Mucosa of gallbladder (tissue), 1 donor: ENCODE measurements around the gene CPSF7. TPM values are rescaled to one million over a fixed set of nuclear protein-coding genes. Genes with fewer than 3 reads are reported as not detected.

ENCODE experiments used
- DNase-seq: peaks from one replicate; pipeline ENCODE4 v3.0.0-alpha.2; 2020; ENCODE audit warnings: low spot score
- total RNA-seq: library from RNA; stranded (reverse); gene quantifications from one replicate; pipeline ENCODE4 v1.2.1, GENCODE V29; 2021
- donor health status: DM: no; HTN: no; CAD: no.

CPSF7 gene
- total RNA-seq, 1 donor from 2014 or later: 77.1 TPM

DNA sequence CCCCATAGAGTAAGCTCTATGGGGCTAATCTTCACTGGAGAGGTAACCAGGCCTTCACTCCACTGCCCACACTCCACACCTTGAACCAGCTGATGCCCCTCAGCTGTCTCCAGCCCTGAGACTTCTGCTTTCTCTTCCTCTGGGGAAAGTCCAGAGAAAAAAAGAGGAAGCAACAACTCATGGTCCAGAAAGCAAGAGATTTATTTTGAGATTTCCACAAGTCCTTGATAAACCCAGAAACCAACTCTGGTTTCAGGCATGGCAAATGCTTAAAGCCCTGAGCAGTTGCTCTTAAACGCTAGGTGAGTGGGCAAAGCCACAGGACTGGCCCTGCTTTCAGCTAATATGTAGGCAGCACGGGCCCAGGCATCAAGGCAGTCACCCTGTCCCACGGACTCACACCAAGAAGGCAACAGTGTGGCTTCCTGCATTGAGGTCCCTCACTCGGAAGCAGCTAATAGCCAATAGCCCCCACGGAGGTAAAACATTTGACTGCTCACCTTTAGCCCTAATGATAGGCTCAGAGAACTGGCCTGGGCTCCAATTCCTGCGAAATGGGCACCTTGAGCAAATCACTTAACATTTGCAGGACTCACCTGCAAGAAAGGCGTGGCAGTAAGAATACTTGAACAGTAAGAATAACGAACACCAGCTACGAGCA is 72.4 kb downstream of the CPSF7 start:
- DNase-seq: no peak

- DNase-seq: no peak
Measured at GRCh38 chr11:61356706-61357105, 73.1 kb downstream of the CPSF7 start.

DNA sequence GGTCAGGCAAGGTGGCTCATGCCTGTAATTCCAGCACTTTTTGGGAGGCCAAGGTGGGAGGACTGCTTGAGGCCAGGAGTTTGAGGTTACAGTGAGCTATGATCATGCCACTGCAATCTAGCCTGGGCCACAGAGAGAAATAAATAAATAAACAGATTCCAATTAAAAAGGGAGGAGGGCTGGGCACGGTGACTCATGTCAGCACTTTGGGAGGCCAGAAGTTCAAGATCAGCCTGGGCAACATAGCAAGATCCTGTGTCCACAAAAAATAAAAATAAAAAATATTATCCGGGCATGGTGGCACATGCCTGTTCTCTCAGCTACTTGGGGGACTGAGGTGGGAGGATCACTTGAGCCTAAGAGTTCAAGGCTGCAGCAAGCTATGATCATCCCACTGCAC is 75.6 kb downstream of the CPSF7 start:
- DNase-seq: no peak

GRCh38 chr11:61353131-61354067 is 76.4 kb downstream of the CPSF7 start:
- DNase-seq: no peak

Other genes with a start within 250 kb of the CPSF7 start
- gene PGA3, start 226.5 kb downstream of the CPSF7 start, total RNA-seq: 0.26 TPM
- not detected for gene PGA4, start 207.6 kb downstream of the CPSF7 start, total RNA-seq
- not detected for gene PGA5, start 188.8 kb downstream of the CPSF7 start, total RNA-seq
- 0.81 TPM for gene VWCE, start 134.7 kb downstream of the CPSF7 start, total RNA-seq
- gene DDB1, start 96.9 kb downstream of the CPSF7 start, total RNA-seq: 160 TPM
- gene TKFC, start 96.7 kb downstream of the CPSF7 start, total RNA-seq: 67.8 TPM
- 44.8 TPM for gene CYB561A3, start 68.1 kb downstream of the CPSF7 start, total RNA-seq
- gene TMEM138, start 67.6 kb downstream of the CPSF7 start, total RNA-seq: 38.4 TPM
- 10.0 TPM for gene TMEM216, start 37.4 kb downstream of the CPSF7 start, total RNA-seq
- gene SDHAF2, start 149 bp upstream of the CPSF7 start, total RNA-seq: 39.8 TPM
- 0.46 TPM for gene LRRC10B, start 78.8 kb upstream of the CPSF7 start, total RNA-seq
- 1.5 TPM for gene SYT7, start 151.1 kb upstream of the CPSF7 start, total RNA-seq